HG02852 (cell line): Measurements from ENCODE around the gene CFAP92.

ENCODE experiments used
- ATAC-seq: cut with Tn5 transposase; IDR thresholded peaks from one replicate; pipeline ENCODE4 v1.9.1; 2021; ENCODE audit warnings: mild to moderate bottlenecking, moderate library complexity; ENCODE audit not compliant: unreplicated experiment

The CFAP92 gene

GRCh38 chr3:129009266-129009665 is 15.4 kb upstream of the CFAP92 start:
- no peak for ATAC-seq

- no peak for ATAC-seq
These were observed 13.9 kb upstream of the CFAP92 start for GRCh38 chr3:129007792-129008191.

GRCh38 chr3:129006864-129007263 is 13.0 kb upstream of the CFAP92 start:
- ATAC-seq: no peak

GRCh38 chr3:129005526-129006303 is 11.8 kb upstream of the CFAP92 start:
- no peak for ATAC-seq

GRCh38 chr3:129004639-129005295 is 10.9 kb upstream of the CFAP92 start:
- ATAC-seq: no peak

- ATAC-seq: no peak
These were observed 9.8 kb upstream of the CFAP92 start for GRCh38 chr3:129003578-129004112.

- ATAC-seq: no peak
These were observed 9.0 kb upstream of the CFAP92 start for GRCh38 chr3:129002573-129003569.

- no peak for ATAC-seq
These were observed 8.1 kb upstream of the CFAP92 start for GRCh38 chr3:129001806-129002572.

- ATAC-seq: no peak
These were observed 7.4 kb upstream of the CFAP92 start, which contains the start of gene EFCC1 for GRCh38 chr3:129001101-129001805. EFCC1 (plus strand) TSS chr3:129001304; CDS start chr3:129001629, 325 bp downstream.

- no peak for ATAC-seq
These were observed 6.8 kb upstream of the CFAP92 start for GRCh38 chr3:129000742-129001100.

- no peak for ATAC-seq
These were observed 5.2 kb upstream of the CFAP92 start for GRCh38 chr3:128999102-128999501.

- no peak for ATAC-seq
These were observed 4.7 kb upstream of the CFAP92 start for GRCh38 chr3:128998561-128998960.

GRCh38 chr3:128997486-128998133 is 3.7 kb upstream of the CFAP92 start:
- ATAC-seq: no peak

GRCh38 chr3:128996726-128997125 is 2.9 kb upstream of the CFAP92 start:
- no peak for ATAC-seq

GRCh38 chr3:128996200-128996599 is 2.3 kb upstream of the CFAP92 start:
- no peak for ATAC-seq

- ATAC-seq: no peak
These were observed 1.9 kb upstream of the CFAP92 start for GRCh38 chr3:128995737-128996136.

- no peak for ATAC-seq
These were observed 988 bp upstream of the CFAP92 start for GRCh38 chr3:128994581-128995546.

- ATAC-seq: no peak
These were observed 267 bp upstream of the CFAP92 start for GRCh38 chr3:128994173-128994512.
